Ovary (tissue), 3 donors: ENCODE data around the gene ADGRA3.

Source experiments
- CTCF ChIP-seq, 3 donors: fragments of 450-650 bp in 2 of 3; fragments of 200-600 bp in 1 of 3; IDR thresholded peaks; one replicate each; pipeline versions ENCODE4 v1.5.1 to v1.8.0; 2016 to 2022; ENCODE audit warnings: antibody characterized with exemption in 3 of 3, mild to moderate bottlenecking in 1 of 3
- EP300 ChIP-seq: sonication (generic); formaldehyde crosslinking; IDR thresholded peaks from one replicate; pipeline ENCODE4 v1.6.1; 2017; ENCODE audit warnings: antibody characterized with exemption
- POLR2A ChIP-seq: fragments of 450-650 bp; IDR thresholded peaks from one replicate; pipeline ENCODE4 v1.6.1; 2017; ENCODE audit warnings: antibody characterized with exemption, mild to moderate bottlenecking, moderate library complexity
- donor health status: DM: no; HTN: no; CAD: no.

DNA sequence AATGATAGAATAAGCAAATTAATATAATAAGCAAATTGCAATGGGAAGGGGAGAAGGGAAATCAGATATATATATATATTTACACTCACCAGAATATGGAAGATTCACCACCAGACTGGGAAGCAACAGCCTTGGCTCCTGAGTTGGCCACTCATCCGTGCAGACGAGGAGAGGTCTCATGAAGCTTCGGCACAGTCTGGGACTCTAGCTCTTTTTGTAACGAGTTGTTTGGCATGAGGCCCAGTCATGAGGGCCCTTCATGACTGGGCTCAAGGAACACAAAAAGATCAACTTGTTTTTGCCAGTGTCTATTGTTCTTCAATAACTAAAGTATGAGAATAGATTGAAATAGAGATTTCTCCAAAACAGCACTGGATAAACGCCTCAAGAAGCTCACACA lies 176.4 kb downstream of the ADGRA3 start:
- TF ChIP-seq CTCF (IDR thresholded peaks at IDR 0.05) (no peak), POLR2A (no peak), EP300 (no peak)
